ENCODE data around the gene P2RY4. TPM values are rescaled to one million over a fixed set of nuclear protein-coding genes. Genes with fewer than 3 reads are reported as not detected.
"Not testable (repeated sequence)": the region's sequence is repeated elsewhere in the genome, so short reads cannot be mapped to it uniquely, and the experiment has no call there.

P2RY4 gene
- total RNA-seq, 4 donors from 2014 or later = 0.56 to 1.6 TPM; not detected in 2

GRCh38 chrX:70226687-70227086 is 33.3 kb downstream of the P2RY4 start:
- Histone ChIP-seq H3K4me3 (replicated peaks in 1 of 3) (no peak overlapping the region), H3K27ac (no peak overlapping the region), H3K4me1 (no peaks in the 10 kb centered on the region), H3K36me3 (no peaks in the 10 kb centered on the region), H3K9me3 (no peaks in the 10 kb centered on the region), H3K27me3 (no peaks in the 10 kb centered on the region)
- 81 to 85% methylated on average over 2 of the region's 2 CpGs for WGBS, 2 donors
- intact Hi-C loops (cut with DNase I) = no loop called here
- TF ChIP-seq POLR2A (IDR thresholded peaks at IDR 0.05) (no peak), CTCF (IDR thresholded peaks at IDR 0.05) (no peak)
- no peak for DNase-seq

DNA sequence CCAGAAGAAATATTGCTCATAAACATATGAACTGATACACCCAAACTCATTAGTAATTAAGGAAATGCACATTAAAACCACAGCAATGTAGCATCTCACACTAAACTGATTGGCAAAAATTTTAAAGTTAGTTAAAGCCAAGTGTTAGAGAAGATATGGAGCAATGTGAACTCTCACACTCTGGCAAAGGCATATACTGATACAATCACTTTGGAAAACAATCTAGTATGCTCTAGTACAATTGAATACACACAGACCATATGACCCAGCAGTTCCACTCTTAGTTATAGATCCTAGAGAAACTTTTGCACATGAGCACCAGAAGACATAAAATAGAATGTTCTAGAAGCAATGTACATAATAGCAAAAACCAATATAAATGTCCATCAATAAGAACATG is 34.0 kb downstream of the P2RY4 start:
- Histone ChIP-seq H3K4me1 (no peaks in the 10 kb centered on the region), H3K9me3 (no peaks in the 10 kb centered on the region), H3K27ac (no peak overlapping the region), H3K4me3 (replicated peaks in 1 of 3) (no peak overlapping the region), H3K27me3 (no peaks in the 10 kb centered on the region), H3K36me3 (no peaks in the 10 kb centered on the region)
- no peak for DNase-seq
- TF ChIP-seq POLR2A (IDR thresholded peaks at IDR 0.05) (no peak), CTCF (IDR thresholded peaks at IDR 0.05) (no peak)
- intact Hi-C loops (cut with DNase I) = no loop called here

DNA sequence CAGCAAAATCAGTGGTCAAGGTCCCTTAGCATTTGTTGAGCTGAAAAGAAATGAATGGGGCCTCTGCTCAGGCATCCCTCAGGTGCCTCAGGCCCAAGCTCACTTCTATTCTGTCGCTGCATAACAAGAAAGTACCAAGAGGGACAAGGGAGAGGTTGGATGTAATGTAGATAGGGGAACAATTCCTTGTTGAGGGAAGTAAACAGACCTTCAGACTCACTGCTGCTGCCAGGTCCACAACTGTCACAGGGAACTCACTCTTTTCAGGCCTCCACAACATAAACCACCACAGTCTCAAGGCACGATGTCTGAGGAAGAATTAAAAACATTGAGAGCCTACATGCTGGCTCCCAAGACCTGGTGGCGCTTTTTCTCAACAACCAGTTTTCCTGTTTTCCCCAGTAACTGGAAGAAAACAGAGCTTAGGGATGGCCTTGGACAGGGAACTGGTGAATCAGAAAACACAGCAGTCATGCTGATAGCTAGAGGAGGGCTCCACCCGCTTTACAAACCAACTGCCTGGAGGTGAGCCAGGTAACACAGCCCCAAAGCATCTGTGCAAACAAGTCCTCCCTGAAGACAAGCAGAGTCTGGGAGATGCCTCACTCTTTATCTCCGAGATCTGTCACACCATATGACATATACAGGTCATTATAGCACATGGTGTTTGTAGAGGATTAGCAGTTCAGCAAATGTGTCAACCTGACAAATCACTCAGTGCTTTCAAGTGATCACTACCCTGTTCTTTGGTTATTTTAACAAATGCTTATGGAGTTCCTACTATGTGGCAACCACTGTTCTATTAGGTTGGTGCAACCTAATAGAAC is 39.9 kb downstream of the P2RY4 start:
- Histone ChIP-seq H3K36me3 (no peaks in the 10 kb centered on the region), H3K9me3 (no peaks in the 10 kb centered on the region), H3K4me1 (no peaks in the 10 kb centered on the region), H3K27me3 (no peaks in the 10 kb centered on the region), H3K27ac (no peak overlapping the region), H3K4me3 (replicated peaks in 1 of 3) (no peak overlapping the region)
- TF ChIP-seq POLR2A (IDR thresholded peaks at IDR 0.05) = no peak
- no peak for TF ChIP-seq CTCF (IDR thresholded peaks at IDR 0.05)
- no peak for DNase-seq
- WGBS, 2 donors = 64 to 73% methylated on average over 5 of the region's 5 CpGs
- intact Hi-C loops (cut with DNase I) = no loop called here

DNA sequence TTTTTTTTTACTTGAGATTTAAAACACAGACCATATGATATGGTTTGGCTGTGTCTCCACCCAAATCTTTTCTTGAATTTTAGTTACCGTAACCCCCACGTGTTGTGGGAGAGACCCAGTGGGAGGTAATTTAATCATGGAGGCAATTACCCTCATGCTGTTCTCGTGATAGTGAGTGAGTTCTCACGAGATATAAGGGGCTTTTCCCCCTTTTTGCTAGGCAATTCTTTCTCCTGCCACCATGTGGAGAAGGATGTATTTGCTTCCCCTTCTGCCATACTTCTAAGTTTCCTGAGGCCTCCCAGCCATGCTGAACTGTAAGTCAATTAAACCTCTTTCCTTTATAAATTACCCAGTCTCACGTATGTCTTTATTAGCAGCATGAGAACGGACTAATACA is 50.4 kb downstream of the P2RY4 start:
- H3K36me3 ChIP-seq; H3K27ac ChIP-seq; DNase-seq; H3K27me3 ChIP-seq; intact Hi-C loops (cut with DNase I); H3K4me1 ChIP-seq; H3K4me3 ChIP-seq (replicated peaks in 1 of 3); H3K9me3 ChIP-seq: not testable (repeated sequence)
- WGBS, 2 donors = 56 to 68% methylated on average over 6 of the region's 6 CpGs

- no peaks in the 10 kb centered on the region for H3K36me3 ChIP-seq
- intact Hi-C loops (cut with DNase I) = no loop called here
- H3K4me1 ChIP-seq = no peaks in the 10 kb centered on the region
- TF ChIP-seq POLR2A (IDR thresholded peaks at IDR 0.05) (no peak), CTCF (IDR thresholded peaks at IDR 0.05) (no peak)
- DNase-seq = no peak
- H3K27me3 ChIP-seq = no peaks in the 10 kb centered on the region
- H3K9me3 ChIP-seq = no peaks in the 10 kb centered on the region
- H3K4me3 ChIP-seq (replicated peaks in 1 of 3) = no peak overlapping the region
- no peak overlapping the region for H3K27ac ChIP-seq
These were observed 51.5 kb downstream of the P2RY4 start for GRCh38 chrX:70208479-70208878.

Small RNAs within 50 kb of the gene (small RNA-seq; reads per million reads assigned to genes)
- gene RNA5SP507 = 0.38 reads per million

Other genes with a start within 250 kb of the P2RY4 start
- not detected for gene AWAT2, start 210.3 kb downstream of the P2RY4 start, total RNA-seq
- gene OTUD6A, start 197.7 kb downstream of the P2RY4 start, total RNA-seq = not detected
- 10 to 100 TPM; 63.5 to 96.7 (median 80.7) TPM for gene IGBP1, start 126.8 kb downstream of the P2RY4 start, total RNA-seq
- gene DGAT2L6, start 82.7 kb downstream of the P2RY4 start, total RNA-seq = not detected
- gene AWAT1, start 25.5 kb downstream of the P2RY4 start, total RNA-seq = not detected
- gene ARR3, start 8.1 kb upstream of the P2RY4 start, total RNA-seq = not detected
- not detected for gene RAB41, start 22.0 kb upstream of the P2RY4 start, total RNA-seq
- 10 to 100 TPM; 31.1 to 38.2 (median 36.5) TPM for gene PDZD11, start 29.7 kb upstream of the P2RY4 start, total RNA-seq
- under 1 TPM in 3 of 4 donors, not detected in 1; 0.11 to 0.71 (median 0.13) TPM for gene KIF4A, start 29.9 kb upstream of the P2RY4 start, total RNA-seq
- not detected for gene GDPD2, start 163.1 kb upstream of the P2RY4 start, total RNA-seq
- gene DLG3, start 184.6 kb upstream of the P2RY4 start, total RNA-seq = 10 to 100 TPM; 31.4 to 79.5 (median 61.9) TPM